Epithelial cell of proximal tubule (primary cell): ENCODE data around the gene FILIP1. TPM values are rescaled to one million over a fixed set of nuclear protein-coding genes. Genes with fewer than 3 reads are reported as not detected.

Experiments
- DNase-seq: peaks from one replicate; pipeline ENCODE4 v3.0.0-alpha.2; 2011; ENCODE audit warnings: low read depth
- H3K4me3 ChIP-seq: 2 replicates; pipeline ENCODE4 v1.5.1; 2011; ENCODE audit warnings: low read depth, mild to moderate bottlenecking, low read length
- CTCF ChIP-seq: conservative IDR thresholded peaks from 2 replicates; pipeline ENCODE4 v1.5.1; 2012; ENCODE audit warnings: low read depth, mild to moderate bottlenecking, low read length
- total RNA-seq: library from RNA; depleted of rRNA; stranded (reverse); fragments of >200 nt; gene quantifications from 2 replicates; pipeline ENCODE4 v1.2.3, GENCODE V29; 2015

Gene FILIP1
- total RNA-seq, 1 donor from 2014 or later, result under 0.01 TPM

- no peak for DNase-seq
- no peak overlapping the region for H3K4me3 ChIP-seq
- TF ChIP-seq CTCF, result no peak
These were observed 6.6 kb downstream of the FILIP1 start for GRCh38 chr6:75486850-75487518.

- TF ChIP-seq CTCF, result no peak
- no peak for DNase-seq
- no peak overlapping the region for H3K4me3 ChIP-seq
These were observed 9.1 kb downstream of the FILIP1 start for GRCh38 chr6:75484535-75484934.

GRCh38 chr6:75483136-75483952 lies 10.3 kb downstream of the FILIP1 start:
- DNase-seq, result no peak
- no peak overlapping the region for H3K4me3 ChIP-seq
- no peak for TF ChIP-seq CTCF

GRCh38 chr6:75481936-75482593 lies 11.5 kb downstream of the FILIP1 start:
- no peak for DNase-seq
- no peak overlapping the region for H3K4me3 ChIP-seq
- TF ChIP-seq CTCF, result no peak

- no peak for DNase-seq
These were observed 12.2 kb downstream of the FILIP1 start for GRCh38 chr6:75481394-75481793.

GRCh38 chr6:75480425-75480824 lies 13.2 kb downstream of the FILIP1 start:
- DNase-seq, result no peak
- TF ChIP-seq CTCF, result no peak
- no peak overlapping the region for H3K4me3 ChIP-seq

More at GRCh38 chr6:75481394-75481793, 12.2 kb downstream of the FILIP1 start:
- no peak overlapping the region for H3K4me3 ChIP-seq
- TF ChIP-seq CTCF, result no peak
